ENCODE data around the gene UTS2B.

GRCh38 chr3:191260431-191261303, 69.7 kb downstream of the UTS2B start:
- TF ChIP-seq ZNF664 (tag by site-specific recombination; IDR thresholded peaks at IDR 0.05) (no peak), CTCF (tag by site-specific recombination; IDR thresholded peaks at IDR 0.05) (no peak), ZNF341 (tag by site-specific recombination; IDR thresholded peaks at IDR 0.05; ENCODE audit: low read depth) (no peak), ZNF354C (tag by site-specific recombination; IDR thresholded peaks at IDR 0.05; ENCODE audit: borderline replicate concordance, low read depth) (no peak), ZNF677 (tag by site-specific recombination; IDR thresholded peaks at IDR 0.05) (no peak), ZBTB20 (tag by site-specific recombination; IDR thresholded peaks at IDR 0.05) (no peak), ZNF211 (tag by site-specific recombination; IDR thresholded peaks at IDR 0.05; ENCODE audit: low read depth) (no peak), KLF16 (tag by site-specific recombination; IDR thresholded peaks at IDR 0.05) (no peak), ZNF350 (tag by site-specific recombination; IDR thresholded peaks at IDR 0.05) (no peak), TCF7L2 (IDR thresholded peaks at IDR 0.05; ENCODE audit: borderline replicate concordance, low read depth, low read length) (no peak), GLI2 (tag by site-specific recombination; IDR thresholded peaks at IDR 0.05; ENCODE audit: borderline replicate concordance, low read depth) (no peak), ZBTB11 (tag by site-specific recombination; conservative IDR thresholded peaks at IDR 0.05; ENCODE audit: low read depth) (no peak)

Measured in HEK293 (cell line).